ENCODE results near the gene TMEM131. TPM values are rescaled to one million over a fixed set of nuclear protein-coding genes. Genes with fewer than 3 reads are reported as not detected.
"Not testable (repeated sequence)": the region's sequence is repeated elsewhere in the genome, so short reads cannot be mapped to it uniquely, and the experiment has no call there.

TMEM131 gene
- total RNA-seq, 6 donors from 2014 or later, result 30.5 to 67.5 (median 39.7) TPM

- WGBS, 2 donors, result 87 to 93% methylated on average over 5 of the region's 5 CpGs
- DNase-seq (no peak), ATAC-seq (ENCODE audit: low FRiP score in 2 of 2) (no peak)
- no peak for TF ChIP-seq EP300 (IDR thresholded peaks at IDR 0.05)
- no peak for TF ChIP-seq POLR2A (IDR thresholded peaks at IDR 0.05)
- no peak for TF ChIP-seq POLR2AphosphoS5 (IDR thresholded peaks at IDR 0.05)
- TF ChIP-seq CTCF (IDR thresholded peaks at IDR 0.05), result no peak
- Histone ChIP-seq H3K4me1 (peaks cover 0 to 16% (median 3%) of the 10 kb centered on the region in 4 donors), H3K27me3 (no peaks in the 10 kb centered on the region), H3K4me3 (no peak overlapping the region), H3K9me3 (no peaks in the 10 kb centered on the region), H3K36me3 (no peaks in the 10 kb centered on the region), H3K27ac (no peak overlapping the region)
Observed at GRCh38 chr2:97851172-97851571, 144.6 kb downstream of the TMEM131 start.

- Histone ChIP-seq H3K4me3 (no peak overlapping the region), H3K4me1 (peaks cover 0 to 16% (median 4%) of the 10 kb centered on the region in 4 donors), H3K27ac (no peak overlapping the region), H3K27me3 (no peaks in the 10 kb centered on the region), H3K36me3 (no peaks in the 10 kb centered on the region), H3K9me3 (no peaks in the 10 kb centered on the region)
- TF ChIP-seq EP300 (IDR thresholded peaks at IDR 0.05) (no peak), POLR2A (IDR thresholded peaks at IDR 0.05) (no peak), CTCF (IDR thresholded peaks at IDR 0.05) (no peak), POLR2AphosphoS5 (IDR thresholded peaks at IDR 0.05) (no peak)
- no peak for ATAC-seq (ENCODE audit: low FRiP score in 2 of 2)
- no peak for DNase-seq
- 67 to 91% methylated on average over 3 of the region's 3 CpGs for WGBS, 2 donors
Observed at GRCh38 chr2:97849881-97850528, 145.7 kb downstream of the TMEM131 start.

GRCh38 chr2:97848306-97848705, 147.4 kb downstream of the TMEM131 start:
- H3K4me1 ChIP-seq, result peaks cover 0 to 16% (median 4%) of the 10 kb centered on the region in 4 donors
- TF ChIP-seq CTCF (IDR thresholded peaks at IDR 0.05) (no peak), POLR2A (IDR thresholded peaks at IDR 0.05) (no peak), EP300 (IDR thresholded peaks at IDR 0.05) (no peak), POLR2AphosphoS5 (IDR thresholded peaks at IDR 0.05) (no peak)
- no peaks in the 10 kb centered on the region for H3K27me3 ChIP-seq
- no peak overlapping the region for H3K4me3 ChIP-seq
- DNase-seq, result no peak
- no peaks in the 10 kb centered on the region for H3K36me3 ChIP-seq
- no peak for ATAC-seq (ENCODE audit: low FRiP score in 2 of 2)
- 91 to 95% methylated on average over 1 of the region's 1 CpG for WGBS, 2 donors
- H3K9me3 ChIP-seq, result no peaks in the 10 kb centered on the region
- no peak overlapping the region for H3K27ac ChIP-seq

- not testable (repeated sequence) for ATAC-seq (ENCODE audit: low FRiP score in 2 of 2); H3K27me3 ChIP-seq; H3K27ac ChIP-seq; H3K9me3 ChIP-seq; H3K36me3 ChIP-seq; H3K4me3 ChIP-seq
- peaks cover 0 to 16% (median 4%) of the 10 kb centered on the region in 4 donors for H3K4me1 ChIP-seq
- WGBS, 2 donors, result 97 to 98% methylated on average over 12 of the region's 12 CpGs
- peak in 1 of 2 donors; percentile 52 for DNase-seq
Observed at GRCh38 chr2:97846716-97847115, 149.0 kb downstream of the TMEM131 start.

- peaks cover 0 to 10% (median 3%) of the 10 kb centered on the region in 4 donors for H3K36me3 ChIP-seq
Observed at GRCh38 chr2:97845818-97846217, 149.9 kb downstream of the TMEM131 start.

More at GRCh38 chr2:97845818-97846217, 149.9 kb downstream of the TMEM131 start:
- no peak overlapping the region for H3K4me3 ChIP-seq
- H3K27me3 ChIP-seq, result no peaks in the 10 kb centered on the region
- ATAC-seq (ENCODE audit: low FRiP score in 2 of 2) (no peak), DNase-seq (no peak)
- peaks cover 0 to 10% (median 4%) of the 10 kb centered on the region in 4 donors for H3K4me1 ChIP-seq
- no peaks in the 10 kb centered on the region for H3K9me3 ChIP-seq
- 86 to 89% methylated on average over 6 of the region's 6 CpGs for WGBS, 2 donors
- TF ChIP-seq CTCF (IDR thresholded peaks at IDR 0.05), result no peak
- TF ChIP-seq EP300 (IDR thresholded peaks at IDR 0.05), result no peak
- TF ChIP-seq POLR2AphosphoS5 (IDR thresholded peaks at IDR 0.05), result no peak
- TF ChIP-seq POLR2A (IDR thresholded peaks at IDR 0.05), result no peak
- H3K27ac ChIP-seq, result no peak overlapping the region

All from upper lobe of left lung (tissue), 6 donors.